ENCODE measurements around the gene TRIP13. TPM values are rescaled to one million over a fixed set of nuclear protein-coding genes. Genes with fewer than 3 reads are reported as not detected.
A peak's percentile ranks its signal among the peaks of the same experiment; 100 is the strongest.

TRIP13 gene
- total and polyA plus RNA-seq, 5 donors: 0.25 to 0.94 (median 0.54) TPM

GRCh38 chr5:902129-902916 lies 9.6 kb downstream of the TRIP13 start:
- no peak overlapping the region for H3K4me3 ChIP-seq (ENCODE audit: low read length)
- ATAC-seq: no peak
- no peaks in the 10 kb centered on the region for H3K27me3 ChIP-seq (ENCODE audit: control insufficient read depth, insufficient read depth)
- H3K4me1 ChIP-seq (ENCODE audit: control insufficient read depth, insufficient read depth, low read length): no peaks in the 10 kb centered on the region
- intact Hi-C loops (cut with DNase I): loop anchor here (5.0 kb wide), 1 partner anchor 230 kb away; no protein-coding TSS in a partner anchor
- H3K27ac ChIP-seq (ENCODE audit: low read length): no peak overlapping the region
- 84% methylated on average over 16 of the region's 16 CpGs for WGBS
- DNase-seq: peak in 1 of 3 donors; percentile 28
- H3K9me3 ChIP-seq (ENCODE audit: control insufficient read depth, low read length): peaks cover 2% of the 10 kb centered on the region

GRCh38 chr5:903756-904096 lies 11.0 kb downstream of the TRIP13 start:
- Histone ChIP-seq H3K4me1 (ENCODE audit: control insufficient read depth, insufficient read depth, low read length) (no peaks in the 10 kb centered on the region), H3K4me3 (ENCODE audit: low read length) (no peak overlapping the region), H3K27me3 (ENCODE audit: control insufficient read depth, insufficient read depth) (no peaks in the 10 kb centered on the region), H3K27ac (ENCODE audit: low read length) (no peak overlapping the region), H3K9me3 (ENCODE audit: control insufficient read depth, low read length) (peaks cover 4% of the 10 kb centered on the region)
- ATAC-seq (no peak), DNase-seq (no peak)
- 96% methylated on average over 6 of the region's 6 CpGs for WGBS
- intact Hi-C loops (cut with DNase I): loop anchor here (5.0 kb wide), 1 partner anchor 231 kb away; no protein-coding TSS in a partner anchor

- no peak for DNase-seq
- no peak for ATAC-seq
- Histone ChIP-seq H3K27me3 (ENCODE audit: control insufficient read depth, insufficient read depth) (no peaks in the 10 kb centered on the region), H3K9me3 (ENCODE audit: control insufficient read depth, low read length) (peaks cover 4% of the 10 kb centered on the region), H3K4me1 (ENCODE audit: control insufficient read depth, insufficient read depth, low read length) (no peaks in the 10 kb centered on the region), H3K27ac (ENCODE audit: low read length) (no peak overlapping the region), H3K4me3 (ENCODE audit: low read length) (no peak overlapping the region)
- intact Hi-C loops (cut with DNase I): no loop called here
- 96% methylated on average over 12 of the region's 12 CpGs for WGBS
Measured at GRCh38 chr5:905139-905642, 12.5 kb downstream of the TRIP13 start.

GRCh38 chr5:907366-907910 lies 14.8 kb downstream of the TRIP13 start:
- no peaks in the 10 kb centered on the region for H3K4me1 ChIP-seq (ENCODE audit: control insufficient read depth, insufficient read depth, low read length)
- DNase-seq (no peak), ATAC-seq (peak in 1 of 2 donors; percentile 25)
- H3K9me3 ChIP-seq (ENCODE audit: control insufficient read depth, low read length): peaks cover 4% of the 10 kb centered on the region
- H3K4me3 ChIP-seq (ENCODE audit: low read length): no peak overlapping the region
- H3K27me3 ChIP-seq (ENCODE audit: control insufficient read depth, insufficient read depth): no peaks in the 10 kb centered on the region
- WGBS: 95% methylated on average over 7 of the region's 7 CpGs
- intact Hi-C loops (cut with DNase I): no loop called here
- no peak overlapping the region for H3K27ac ChIP-seq (ENCODE audit: low read length)

GRCh38 chr5:908172-908571 lies 15.5 kb downstream of the TRIP13 start:
- intact Hi-C loops (cut with DNase I): no loop called here
- Histone ChIP-seq H3K4me3 (ENCODE audit: low read length) (no peak overlapping the region), H3K4me1 (ENCODE audit: control insufficient read depth, insufficient read depth, low read length) (no peaks in the 10 kb centered on the region), H3K9me3 (ENCODE audit: control insufficient read depth, low read length) (peaks cover 4% of the 10 kb centered on the region), H3K27me3 (ENCODE audit: control insufficient read depth, insufficient read depth) (no peaks in the 10 kb centered on the region), H3K27ac (ENCODE audit: low read length) (no peak overlapping the region)
- ATAC-seq (no peak), DNase-seq (no peak)
- WGBS: 95% methylated on average over 16 of the region's 16 CpGs

- intact Hi-C loops (cut with DNase I): no loop called here
- ATAC-seq: no peak
- 89% methylated on average over 8 of the region's 8 CpGs for WGBS
Measured at GRCh38 chr5:909086-909485, 16.4 kb downstream of the TRIP13 start.

GRCh38 chr5:909994-910768 lies 17.5 kb downstream of the TRIP13 start:
- Histone ChIP-seq H3K27ac (ENCODE audit: low read length) (no peak overlapping the region), H3K27me3 (ENCODE audit: control insufficient read depth, insufficient read depth) (no peaks in the 10 kb centered on the region), H3K9me3 (ENCODE audit: control insufficient read depth, low read length) (peaks cover 4% of the 10 kb centered on the region), H3K4me1 (ENCODE audit: control insufficient read depth, insufficient read depth, low read length) (no peaks in the 10 kb centered on the region), H3K4me3 (ENCODE audit: low read length) (no peak overlapping the region)
- 95% methylated on average over 18 of the region's 18 CpGs for WGBS
- intact Hi-C loops (cut with DNase I): no loop called here
- ATAC-seq (no peak), DNase-seq (no peak)

More at GRCh38 chr5:909086-909485, 16.4 kb downstream of the TRIP13 start:
- no peaks in the 10 kb centered on the region for H3K4me1 ChIP-seq (ENCODE audit: control insufficient read depth, insufficient read depth, low read length)
- H3K27ac ChIP-seq (ENCODE audit: low read length): no peak overlapping the region
- no peak for DNase-seq
- H3K27me3 ChIP-seq (ENCODE audit: control insufficient read depth, insufficient read depth): no peaks in the 10 kb centered on the region
- no peak overlapping the region for H3K4me3 ChIP-seq (ENCODE audit: low read length)
- H3K9me3 ChIP-seq (ENCODE audit: control insufficient read depth, low read length): peaks cover 4% of the 10 kb centered on the region

- WGBS: 97% methylated on average over 7 of the region's 7 CpGs
- Histone ChIP-seq H3K4me1 (ENCODE audit: control insufficient read depth, insufficient read depth, low read length) (no peaks in the 10 kb centered on the region), H3K27me3 (ENCODE audit: control insufficient read depth, insufficient read depth) (no peaks in the 10 kb centered on the region), H3K9me3 (ENCODE audit: control insufficient read depth, low read length) (peaks cover 4% of the 10 kb centered on the region), H3K4me3 (ENCODE audit: low read length) (no peak overlapping the region), H3K27ac (ENCODE audit: low read length) (no peak overlapping the region)
- intact Hi-C loops (cut with DNase I): no loop called here
- DNase-seq (no peak), ATAC-seq (peak in 1 of 2 donors; percentile 9)
Measured at GRCh38 chr5:910769-911160, 18.1 kb downstream of the TRIP13 start.

GRCh38 chr5:911601-912000 lies 18.9 kb downstream of the TRIP13 start:
- no peak for ATAC-seq
- no peaks in the 10 kb centered on the region for H3K4me1 ChIP-seq (ENCODE audit: control insufficient read depth, insufficient read depth, low read length)
- H3K4me3 ChIP-seq (ENCODE audit: low read length): no peak overlapping the region
- 75% methylated on average over 11 of the region's 11 CpGs for WGBS
- no peaks in the 10 kb centered on the region for H3K27me3 ChIP-seq (ENCODE audit: control insufficient read depth, insufficient read depth)
- DNase-seq: no peak
- peaks cover 4% of the 10 kb centered on the region for H3K9me3 ChIP-seq (ENCODE audit: control insufficient read depth, low read length)
- no peak overlapping the region for H3K27ac ChIP-seq (ENCODE audit: low read length)
- intact Hi-C loops (cut with DNase I): no loop called here

- Histone ChIP-seq H3K9me3 (ENCODE audit: control insufficient read depth, low read length) (peaks cover 3% of the 10 kb centered on the region), H3K27me3 (ENCODE audit: control insufficient read depth, insufficient read depth) (no peaks in the 10 kb centered on the region), H3K4me1 (ENCODE audit: control insufficient read depth, insufficient read depth, low read length) (no peaks in the 10 kb centered on the region), H3K4me3 (ENCODE audit: low read length) (no peak overlapping the region), H3K27ac (ENCODE audit: low read length) (no peak overlapping the region)
- ATAC-seq (no peak), DNase-seq (no peak)
- intact Hi-C loops (cut with DNase I): no loop called here
- 95% methylated on average over 44 of the region's 44 CpGs for WGBS
Measured at GRCh38 chr5:912280-913091, 19.8 kb downstream of the TRIP13 start.
